H1 (cell line): ENCODE data around the gene CRYBB3. TPM values are rescaled to one million over a fixed set of nuclear protein-coding genes. Genes with fewer than 3 reads are reported as not detected.

ENCODE experiments used
- CTCF ChIA-PET: fragments of 300-600 bp; sonication (Branson Sonifier 250); formaldehyde crosslinking; loops from one replicate; lab custom pipeline; 2021; ENCODE audit not compliant: partially characterized antibody; lab: Charles Lee
- POLR2A ChIA-PET: fragments of 300-600 bp; sonication (Branson Sonifier 250); formaldehyde crosslinking; loops from one replicate; lab custom pipeline; 2021; ENCODE audit warnings: inconsistent platforms; ENCODE audit not compliant: partially characterized antibody; lab: Charles Lee
- DNase-seq, 2 experiments: peaks; one replicate each; pipeline versions ENCODE4 v3.0.0 to v3.0.0-alpha.2; 2010 to 2022; ENCODE audit warnings: low spot score in 2 of 2, low read depth in 1 of 2, mixed read lengths in 1 of 2
- FAIRE-seq: peaks from 2 replicates; lab custom pipeline; 2011; peaks lifted over from hg19 to GRCh38; lab: Jason Lieb, UNC
- H2AFZ ChIP-seq: 2 replicates; pipeline ENCODE4 v1.8.1; 2012; ENCODE audit warnings: low read length, inconsistent platforms
- H2AK5ac ChIP-seq: 2 replicates; pipeline ENCODE4 v1.6.1; 2013; ENCODE audit warnings: low read depth, low read length
- H2BK120ac ChIP-seq: replicated peaks from 2 replicates; pipeline ENCODE3; 2013; ENCODE audit warnings: low read depth, low read length, inconsistent platforms
- H2BK12ac ChIP-seq: 2 replicates; pipeline ENCODE4 v1.6.1; 2013; ENCODE audit warnings: low read depth, low read length
- H2BK15ac ChIP-seq: 2 replicates; pipeline ENCODE4 v1.6.1; 2013; ENCODE audit warnings: low read length
- H2BK20ac ChIP-seq: 2 replicates; pipeline ENCODE4 v1.6.1; 2013; ENCODE audit warnings: low read length
- H2BK5ac ChIP-seq: 2 replicates; pipeline ENCODE4 v1.6.1; 2013; ENCODE audit warnings: low read depth, low read length
- H3K14ac ChIP-seq: 2 replicates; pipeline ENCODE4 v1.6.1; 2013; ENCODE audit warnings: inconsistent platforms; ENCODE audit not compliant: insufficient read length
- H3K18ac ChIP-seq: 2 replicates; pipeline ENCODE4 v1.6.1; 2013; ENCODE audit warnings: low read length; ENCODE audit errors: extremely low read depth
- H3K23ac ChIP-seq: 2 replicates; pipeline ENCODE4 v1.6.1; 2013; ENCODE audit warnings: inconsistent platforms; ENCODE audit not compliant: insufficient read length
- H3K23me2 ChIP-seq: 2 replicates; pipeline ENCODE4 v1.6.1; 2013; ENCODE audit warnings: low read depth, low read length
- H3K27ac ChIP-seq: 2 replicates; pipeline ENCODE4 v1.6.1; 2011; ENCODE audit warnings: low read depth, low read length, inconsistent platforms
- H3K27me3 ChIP-seq, 4 experiments: replicated peaks in 1 of 4; 1 replicate in 1 of 4; 2 replicates in 3 of 4; pipeline versions ENCODE4 v1.6.1 to v1.8.1; 2011 to 2013; ENCODE audit warnings: low read length in 3 of 4, mild to moderate bottlenecking in 3 of 4, inconsistent platforms in 2 of 4, mixed read lengths in 2 of 4, moderate library complexity in 1 of 4; ENCODE audit not compliant: control insufficient read depth in 3 of 4, insufficient read depth in 3 of 4; ENCODE audit errors: extremely low read depth in 1 of 4
- H3K36me3 ChIP-seq, 4 experiments: 2 replicates each; pipeline versions ENCODE4 v1.6.1 to v1.8.1; 2011 to 2013; ENCODE audit warnings: mild to moderate bottlenecking in 4 of 4, low read length in 3 of 4, moderate library complexity in 2 of 4, control low read depth in 1 of 4, inconsistent platforms in 1 of 4; ENCODE audit not compliant: insufficient read depth in 4 of 4, control insufficient read depth in 2 of 4
- H3K4ac ChIP-seq: replicated peaks from 2 replicates; pipeline ENCODE3; 2013; ENCODE audit warnings: low read length, low read depth, mixed read lengths, inconsistent platforms; ENCODE audit not compliant: insufficient read length
- H3K4me1 ChIP-seq, 4 experiments: replicated peaks in 1 of 4; 1 replicate in 1 of 4; 2 replicates in 3 of 4; pipeline versions ENCODE4 v1.6.1 to v1.8.1; 2011 to 2013; ENCODE audit warnings: low read length in 3 of 4, inconsistent platforms in 2 of 4, mixed read lengths in 1 of 4; ENCODE audit not compliant: insufficient read depth in 4 of 4, control insufficient read depth in 3 of 4
- H3K4me2 ChIP-seq, 2 experiments: 2 replicates each; pipeline versions ENCODE4 v1.6.1 to v1.8.1; 2011 to 2013; ENCODE audit warnings: low read depth in 2 of 2, low read length in 2 of 2, control low read depth in 1 of 2, inconsistent platforms in 1 of 2, mild to moderate bottlenecking in 1 of 2; ENCODE audit not compliant: insufficient read depth in 1 of 2
- H3K4me3 ChIP-seq, 4 experiments: fragments of 200-600, 300-600 bp in 1 of 4; sonication (generic), shearing (Covaris generic), sonication (Bioruptor Twin) in 1 of 4; 2 replicates each; pipeline versions ENCODE4 v1.5.1 to v1.8.1; 2011 to 2016; ENCODE audit warnings: low read length in 4 of 4, low read depth in 3 of 4, control low read depth in 2 of 4, inconsistent platforms in 2 of 4, mild to moderate bottlenecking in 2 of 4, mixed read lengths in 1 of 4, moderate library complexity in 1 of 4; ENCODE audit not compliant: insufficient read depth in 2 of 4; ENCODE audit errors: extremely low read depth in 1 of 4
- H3K56ac ChIP-seq: replicated peaks from 2 replicates; pipeline ENCODE3; 2013; ENCODE audit warnings: low read depth, mild to moderate bottlenecking, mixed read lengths, low read length, inconsistent platforms; ENCODE audit not compliant: insufficient read length
- H3K79me1 ChIP-seq: 2 replicates; pipeline ENCODE4 v1.6.1; 2013; ENCODE audit warnings: low read depth, low read length, control low read depth
- H3K79me2 ChIP-seq, 2 experiments: 2 replicates each; pipeline versions ENCODE4 v1.6.1 to v1.8.1; 2012 to 2013; ENCODE audit warnings: low read length in 2 of 2, mild to moderate bottlenecking in 2 of 2, inconsistent platforms in 1 of 2; ENCODE audit not compliant: insufficient read depth in 2 of 2, control insufficient read depth in 1 of 2
- H3K9ac ChIP-seq, 4 experiments: replicated peaks in 1 of 4; 1 replicate in 1 of 4; 2 replicates in 3 of 4; pipeline versions ENCODE4 v1.6.1 to v1.8.1; 2011 to 2013; ENCODE audit warnings: low read depth in 3 of 4, low read length in 3 of 4, control low read depth in 2 of 4, mild to moderate bottlenecking in 2 of 4, moderate library complexity in 2 of 4, inconsistent platforms in 1 of 4; ENCODE audit errors: extremely low read depth in 1 of 4
- H3K9me3 ChIP-seq, 2 experiments: 2 replicates each; pipeline versions ENCODE4 v1.6.1 to v1.8.1; 2012 to 2013; ENCODE audit warnings: mild to moderate bottlenecking in 2 of 2, moderate library complexity in 2 of 2, control low read depth in 1 of 2, inconsistent platforms in 1 of 2, low read depth in 1 of 2, low read length in 1 of 2, mixed read lengths in 1 of 2; ENCODE audit not compliant: insufficient read depth in 2 of 2
- H4K20me1 ChIP-seq, 2 experiments: replicated peaks in 1 of 2; 2 replicates each; pipeline versions ENCODE3 to v1.8.1; 2011 to 2013; ENCODE audit warnings: inconsistent platforms in 2 of 2, low read length in 2 of 2, mild to moderate bottlenecking in 1 of 2; ENCODE audit not compliant: insufficient read depth in 2 of 2, control insufficient read depth in 1 of 2
- H4K5ac ChIP-seq: 2 replicates; pipeline ENCODE4 v1.6.1; 2013; ENCODE audit warnings: low read length, low read depth, mixed read lengths, inconsistent platforms; ENCODE audit not compliant: insufficient read length
- H4K8ac ChIP-seq: 2 replicates; pipeline ENCODE4 v1.8.0; 2013; ENCODE audit warnings: mild to moderate bottlenecking, moderate library complexity, low read length, inconsistent platforms; ENCODE audit not compliant: insufficient read depth; ENCODE audit errors: extremely low read depth
- H4K91ac ChIP-seq: replicated peaks from 2 replicates; pipeline ENCODE3; 2013; ENCODE audit warnings: low read length, mixed read lengths, inconsistent platforms; ENCODE audit not compliant: insufficient read length
- E2F6 ChIP-seq: IDR thresholded peaks from 2 replicates; pipeline ENCODE4 v1.6.1; 2012; ENCODE audit warnings: inconsistent platforms
- WGBS, 2 experiments: shearing (Covaris generic) in 1 of 2; methylation state at CpG; one replicate each; pipeline versions ENCODE4 v1.1.6 to v1.1.7; 2013 to 2015; ENCODE audit warnings: low lambda C conversion rate in 2 of 2, mixed read lengths in 2 of 2, inconsistent platforms in 1 of 2, low coverage in 1 of 2, missing lambda C conversion rate in 1 of 2; ENCODE audit not compliant: insufficient replicate concordance in 2 of 2, insufficient coverage in 1 of 2, insufficient read length in 1 of 2; ENCODE audit errors: extremely low coverage in 1 of 2, missing lambda C conversion rate in 1 of 2; 5-methylcytosine and 5-hydroxymethylcytosine counted together
- polyA plus RNA-seq, 7 experiments: library from polyadenylated mRNA; depleted of rRNA in 3 of 7; stranded (reverse) in 5 of 7; unstranded in 2 of 7; fragments of >200 nt in 5 of 7; fragments of 200-250 nt in 2 of 7; gene quantifications; 1 replicate in 5 of 7; 2 replicates in 1 of 7; 4 replicates in 1 of 7; pipeline versions ENCODE4 v1.2.1 to v1.2.3, GENCODE V29; 2011 to 2013; ENCODE audit warnings: missing spikeins in 2 of 7, mixed read lengths in 2 of 7
- total RNA-seq: library from RNA; stranded (reverse); fragmentation: NEBNext Ultra II Directional; extraction: Animal tissue kit (Norgen Biotek cat#: 25700); gene quantifications from 2 replicates; pipeline ENCODE4 v1.2.1, GENCODE V29; 2021

The CRYBB3 gene
- total and polyA plus RNA-seq, 2 of the 8 experiments (the other 6 are each of a cell fraction or from before 2014, with no cell fraction given): 0.44 to 0.58 TPM

- no peak overlapping the region for H2BK12ac ChIP-seq
- CTCF ChIA-PET: interaction anchor here (0.6 to 2.5 kb wide), 4 partner anchors 22 to 235 kb away, joined by 3 to 10 read pairs (median 4); no protein-coding TSS in a partner anchor
- H2AFZ ChIP-seq: no peak overlapping the region
- H4K91ac ChIP-seq: no peak overlapping the region
- H3K9me3 ChIP-seq: no peaks in the 10 kb centered on the region
- H4K5ac ChIP-seq: no peak overlapping the region
- no peak overlapping the region for H3K14ac ChIP-seq
- no peak overlapping the region for H3K27ac ChIP-seq
- H3K4me1 ChIP-seq: 0 out of 7 replicates have a peak, but pooled peaks cover 0 to 4% (median 0%) of the 10 kb centered on the region in 4 experiments
- H2BK15ac ChIP-seq: no peak overlapping the region
- H2AK5ac ChIP-seq: no peak overlapping the region
- H3K23ac ChIP-seq: no peak overlapping the region
- H3K9ac ChIP-seq: no peak overlapping the region; a peak in 2 of 7 replicates
- no peak overlapping the region for H3K4me2 ChIP-seq
- no peak overlapping the region for H3K4ac ChIP-seq
- H4K20me1 ChIP-seq: no peaks in the 10 kb centered on the region
- no peak overlapping the region for H3K4me3 ChIP-seq
- H3K79me1 ChIP-seq: no peaks in the 10 kb centered on the region
- no peak overlapping the region for H3K56ac ChIP-seq
- POLR2A ChIA-PET: no interaction called here
- no peaks in the 10 kb centered on the region; a peak in 2 of 8 replicates for H3K36me3 ChIP-seq
- no peak for DNase-seq
- H2BK20ac ChIP-seq: no peak overlapping the region
- no peaks in the 10 kb centered on the region for H3K23me2 ChIP-seq
- no peak overlapping the region for H4K8ac ChIP-seq
- no peak overlapping the region for H2BK120ac ChIP-seq
- H2BK5ac ChIP-seq: no peak overlapping the region
- TF ChIP-seq E2F6: no peak
- no peak overlapping the region for H3K18ac ChIP-seq
- WGBS, 2 experiments: 88% methylated on average over 13 of the region's 13 CpGs; no CpG with 5 or more reads in 1 of the 2 experiments
- H3K27me3 ChIP-seq: no peaks in the 10 kb centered on the region
- no peaks in the 10 kb centered on the region for H3K79me2 ChIP-seq
- FAIRE-seq: no peak
Observed at GRCh38 chr22:25174156-25174887, 25.3 kb upstream of the CRYBB3 start.
